H1 (cell line): ENCODE measurements around the gene CD63. TPM values are rescaled to one million over a fixed set of nuclear protein-coding genes. Genes with fewer than 3 reads are reported as not detected.

Experiments used
- CTCF ChIA-PET: fragments of 300-600 bp; sonication (Branson Sonifier 250); formaldehyde crosslinking; loops from one replicate; lab custom pipeline; 2021; ENCODE audit not compliant: partially characterized antibody; lab: Charles Lee
- POLR2A ChIA-PET: fragments of 300-600 bp; sonication (Branson Sonifier 250); formaldehyde crosslinking; loops from one replicate; lab custom pipeline; 2021; ENCODE audit warnings: inconsistent platforms; ENCODE audit not compliant: partially characterized antibody; lab: Charles Lee
- DNase-seq, 2 experiments: peaks; one replicate each; pipeline versions ENCODE4 v3.0.0 to v3.0.0-alpha.2; 2010 to 2022; ENCODE audit warnings: low spot score in 2 of 2, low read depth in 1 of 2, mixed read lengths in 1 of 2
- FAIRE-seq: peaks from 2 replicates; lab custom pipeline; 2011; peaks lifted over from hg19 to GRCh38; lab: Jason Lieb, UNC
- H2AFZ ChIP-seq: 2 replicates; pipeline ENCODE4 v1.8.1; 2012; ENCODE audit warnings: low read length, inconsistent platforms
- H2AK5ac ChIP-seq: 2 replicates; pipeline ENCODE4 v1.6.1; 2013; ENCODE audit warnings: low read depth, low read length
- H2BK120ac ChIP-seq: replicated peaks from 2 replicates; pipeline ENCODE3; 2013; ENCODE audit warnings: low read depth, low read length, inconsistent platforms
- H2BK12ac ChIP-seq: 2 replicates; pipeline ENCODE4 v1.6.1; 2013; ENCODE audit warnings: low read depth, low read length
- H2BK15ac ChIP-seq: 2 replicates; pipeline ENCODE4 v1.6.1; 2013; ENCODE audit warnings: low read length
- H2BK20ac ChIP-seq: 2 replicates; pipeline ENCODE4 v1.6.1; 2013; ENCODE audit warnings: low read length
- H2BK5ac ChIP-seq: 2 replicates; pipeline ENCODE4 v1.6.1; 2013; ENCODE audit warnings: low read depth, low read length
- H3K14ac ChIP-seq: 2 replicates; pipeline ENCODE4 v1.6.1; 2013; ENCODE audit warnings: inconsistent platforms; ENCODE audit not compliant: insufficient read length
- H3K18ac ChIP-seq: 2 replicates; pipeline ENCODE4 v1.6.1; 2013; ENCODE audit warnings: low read length; ENCODE audit errors: extremely low read depth
- H3K23ac ChIP-seq: 2 replicates; pipeline ENCODE4 v1.6.1; 2013; ENCODE audit warnings: inconsistent platforms; ENCODE audit not compliant: insufficient read length
- H3K23me2 ChIP-seq: 2 replicates; pipeline ENCODE4 v1.6.1; 2013; ENCODE audit warnings: low read depth, low read length
- H3K27ac ChIP-seq: 2 replicates; pipeline ENCODE4 v1.6.1; 2011; ENCODE audit warnings: low read depth, low read length, inconsistent platforms
- H3K27me3 ChIP-seq, 4 experiments: replicated peaks in 1 of 4; 1 replicate in 1 of 4; 2 replicates in 3 of 4; pipeline versions ENCODE4 v1.6.1 to v1.8.1; 2011 to 2013; ENCODE audit warnings: low read length in 3 of 4, mild to moderate bottlenecking in 3 of 4, inconsistent platforms in 2 of 4, mixed read lengths in 2 of 4, moderate library complexity in 1 of 4; ENCODE audit not compliant: control insufficient read depth in 3 of 4, insufficient read depth in 3 of 4; ENCODE audit errors: extremely low read depth in 1 of 4
- H3K36me3 ChIP-seq, 4 experiments: 2 replicates each; pipeline versions ENCODE4 v1.6.1 to v1.8.1; 2011 to 2013; ENCODE audit warnings: mild to moderate bottlenecking in 4 of 4, low read length in 3 of 4, moderate library complexity in 2 of 4, control low read depth in 1 of 4, inconsistent platforms in 1 of 4; ENCODE audit not compliant: insufficient read depth in 4 of 4, control insufficient read depth in 2 of 4
- H3K4ac ChIP-seq: replicated peaks from 2 replicates; pipeline ENCODE3; 2013; ENCODE audit warnings: low read length, low read depth, mixed read lengths, inconsistent platforms; ENCODE audit not compliant: insufficient read length
- H3K4me1 ChIP-seq, 4 experiments: replicated peaks in 1 of 4; 1 replicate in 1 of 4; 2 replicates in 3 of 4; pipeline versions ENCODE4 v1.6.1 to v1.8.1; 2011 to 2013; ENCODE audit warnings: low read length in 3 of 4, inconsistent platforms in 2 of 4, mixed read lengths in 1 of 4; ENCODE audit not compliant: insufficient read depth in 4 of 4, control insufficient read depth in 3 of 4
- H3K4me2 ChIP-seq, 2 experiments: 2 replicates each; pipeline versions ENCODE4 v1.6.1 to v1.8.1; 2011 to 2013; ENCODE audit warnings: low read depth in 2 of 2, low read length in 2 of 2, control low read depth in 1 of 2, inconsistent platforms in 1 of 2, mild to moderate bottlenecking in 1 of 2; ENCODE audit not compliant: insufficient read depth in 1 of 2
- H3K4me3 ChIP-seq, 4 experiments: fragments of 200-600, 300-600 bp in 1 of 4; sonication (generic), shearing (Covaris generic), sonication (Bioruptor Twin) in 1 of 4; 2 replicates each; pipeline versions ENCODE4 v1.5.1 to v1.8.1; 2011 to 2016; ENCODE audit warnings: low read length in 4 of 4, low read depth in 3 of 4, control low read depth in 2 of 4, inconsistent platforms in 2 of 4, mild to moderate bottlenecking in 2 of 4, mixed read lengths in 1 of 4, moderate library complexity in 1 of 4; ENCODE audit not compliant: insufficient read depth in 2 of 4; ENCODE audit errors: extremely low read depth in 1 of 4
- H3K56ac ChIP-seq: replicated peaks from 2 replicates; pipeline ENCODE3; 2013; ENCODE audit warnings: low read depth, mild to moderate bottlenecking, mixed read lengths, low read length, inconsistent platforms; ENCODE audit not compliant: insufficient read length
- H3K79me1 ChIP-seq: 2 replicates; pipeline ENCODE4 v1.6.1; 2013; ENCODE audit warnings: low read depth, low read length, control low read depth
- H3K79me2 ChIP-seq, 2 experiments: 2 replicates each; pipeline versions ENCODE4 v1.6.1 to v1.8.1; 2012 to 2013; ENCODE audit warnings: low read length in 2 of 2, mild to moderate bottlenecking in 2 of 2, inconsistent platforms in 1 of 2; ENCODE audit not compliant: insufficient read depth in 2 of 2, control insufficient read depth in 1 of 2
- H3K9ac ChIP-seq, 4 experiments: replicated peaks in 1 of 4; 1 replicate in 1 of 4; 2 replicates in 3 of 4; pipeline versions ENCODE4 v1.6.1 to v1.8.1; 2011 to 2013; ENCODE audit warnings: low read depth in 3 of 4, low read length in 3 of 4, control low read depth in 2 of 4, mild to moderate bottlenecking in 2 of 4, moderate library complexity in 2 of 4, inconsistent platforms in 1 of 4; ENCODE audit errors: extremely low read depth in 1 of 4
- H3K9me3 ChIP-seq, 2 experiments: 2 replicates each; pipeline versions ENCODE4 v1.6.1 to v1.8.1; 2012 to 2013; ENCODE audit warnings: mild to moderate bottlenecking in 2 of 2, moderate library complexity in 2 of 2, control low read depth in 1 of 2, inconsistent platforms in 1 of 2, low read depth in 1 of 2, low read length in 1 of 2, mixed read lengths in 1 of 2; ENCODE audit not compliant: insufficient read depth in 2 of 2
- H4K20me1 ChIP-seq, 2 experiments: replicated peaks in 1 of 2; 2 replicates each; pipeline versions ENCODE3 to v1.8.1; 2011 to 2013; ENCODE audit warnings: inconsistent platforms in 2 of 2, low read length in 2 of 2, mild to moderate bottlenecking in 1 of 2; ENCODE audit not compliant: insufficient read depth in 2 of 2, control insufficient read depth in 1 of 2
- H4K5ac ChIP-seq: 2 replicates; pipeline ENCODE4 v1.6.1; 2013; ENCODE audit warnings: low read length, low read depth, mixed read lengths, inconsistent platforms; ENCODE audit not compliant: insufficient read length
- H4K8ac ChIP-seq: 2 replicates; pipeline ENCODE4 v1.8.0; 2013; ENCODE audit warnings: mild to moderate bottlenecking, moderate library complexity, low read length, inconsistent platforms; ENCODE audit not compliant: insufficient read depth; ENCODE audit errors: extremely low read depth
- H4K91ac ChIP-seq: replicated peaks from 2 replicates; pipeline ENCODE3; 2013; ENCODE audit warnings: low read length, mixed read lengths, inconsistent platforms; ENCODE audit not compliant: insufficient read length
- BCL11A ChIP-seq, 2 experiments: IDR thresholded peaks; one replicate each; pipeline ENCODE4 v1.6.1; 2011; ENCODE audit warnings: low read depth in 2 of 2, low read length in 2 of 2, mild to moderate bottlenecking in 2 of 2
- CBX8 ChIP-seq: fragments of 300-800, 300-1000 bp; sonication (generic); IDR thresholded peaks from 2 replicates; pipeline ENCODE4 v1.7.1; 2016; ENCODE audit warnings: low read depth, low read length, borderline replicate concordance
- NRF1 ChIP-seq: IDR thresholded peaks from 2 replicates; pipeline ENCODE4 v1.6.1; 2011; ENCODE audit warnings: mild to moderate bottlenecking, low read depth, low read length, improper control_type of control experiment
- WGBS, 2 experiments: shearing (Covaris generic) in 1 of 2; methylation state at CpG; one replicate each; pipeline versions ENCODE4 v1.1.6 to v1.1.7; 2013 to 2015; ENCODE audit warnings: low lambda C conversion rate in 2 of 2, mixed read lengths in 2 of 2, inconsistent platforms in 1 of 2, low coverage in 1 of 2, missing lambda C conversion rate in 1 of 2; ENCODE audit not compliant: insufficient replicate concordance in 2 of 2, insufficient coverage in 1 of 2, insufficient read length in 1 of 2; ENCODE audit errors: extremely low coverage in 1 of 2, missing lambda C conversion rate in 1 of 2; 5-methylcytosine and 5-hydroxymethylcytosine counted together
- polyA plus RNA-seq, 7 experiments: library from polyadenylated mRNA; depleted of rRNA in 3 of 7; stranded (reverse) in 5 of 7; unstranded in 2 of 7; fragments of >200 nt in 5 of 7; fragments of 200-250 nt in 2 of 7; gene quantifications; 1 replicate in 5 of 7; 2 replicates in 1 of 7; 4 replicates in 1 of 7; pipeline versions ENCODE4 v1.2.1 to v1.2.3, GENCODE V29; 2011 to 2013; ENCODE audit warnings: missing spikeins in 2 of 7, mixed read lengths in 2 of 7
- total RNA-seq: library from RNA; stranded (reverse); fragmentation: NEBNext Ultra II Directional; extraction: Animal tissue kit (Norgen Biotek cat#: 25700); gene quantifications from 2 replicates; pipeline ENCODE4 v1.2.1, GENCODE V29; 2021
- TF ChIP-seq, protein P1 (sequence below): IDR thresholded peaks from 2 replicates; pipeline ENCODE4 v1.6.1; 2011; ENCODE audit warnings: low read depth, mild to moderate bottlenecking, low read length; ENCODE audit not compliant: insufficient read depth

Gene CD63
- total and polyA plus RNA-seq, 2 of the 8 experiments (the other 6 are each of a cell fraction or from before 2014, with no cell fraction given), result 440 to 526 TPM

GRCh38 chr12:55692631-55693322 is 36.0 kb downstream of the CD63 start:
- WGBS, 2 experiments, result 88% methylated on average over 12 of the region's 12 CpGs; no CpG with 5 or more reads in 1 of the 2 experiments
- Histone ChIP-seq H2BK12ac (no peak overlapping the region), H4K5ac (no peak overlapping the region), H3K4ac (no peak overlapping the region), H2BK20ac (no peak overlapping the region), H3K56ac (no peak overlapping the region), H3K4me3 (no peak overlapping the region), H3K18ac (no peak overlapping the region), H3K4me1 (no peaks in the 10 kb centered on the region), H2AFZ (no peak overlapping the region), H3K9ac (no peak overlapping the region), H2BK15ac (no peak overlapping the region), H2BK5ac (no peak overlapping the region), H3K36me3 (peaks cover 7 to 54% (median 17%) of the 10 kb centered on the region in 4 experiments), H4K91ac (no peak overlapping the region), H2BK120ac (no peak overlapping the region), H4K20me1 (peaks cover 0 to 2% of the 10 kb centered on the region in 2 experiments), H3K14ac (no peak overlapping the region), H4K8ac (no peak overlapping the region), H2AK5ac (no peak overlapping the region), H3K23me2 (no peaks in the 10 kb centered on the region), H3K79me1 (no peaks in the 10 kb centered on the region; the same call in 1 of the 2 replicates), H3K27ac (no peak overlapping the region), H3K23ac (no peak overlapping the region), H3K9me3 (no peaks in the 10 kb centered on the region), H3K4me2 (no peak overlapping the region), H3K27me3 (no peaks in the 10 kb centered on the region), H3K79me2 (no peaks in the 10 kb centered on the region)
- ChIA-PET POLR2A (interaction anchor here (1.1 to 1.4 kb wide), 3 partner anchors 8 to 11 kb away, joined by 3 to 4 read pairs (median 4); a partner anchor contains a TSS), CTCF (interaction anchor here (1.0 to 2.2 kb wide), 4 partner anchors 11 to 37 kb away, joined by 4 to 9 read pairs (median 5); a partner anchor contains a TSS)
- TF ChIP-seq CBX8, result no peak
- no peak for TF ChIP-seq BCL11A (IDR thresholded peaks at IDR 0.05; ENCODE audit: low read depth in 2 of 2, low read length in 2 of 2)
- no peak for TF ChIP-seq NRF1
- TF ChIP-seq, protein P1, sequence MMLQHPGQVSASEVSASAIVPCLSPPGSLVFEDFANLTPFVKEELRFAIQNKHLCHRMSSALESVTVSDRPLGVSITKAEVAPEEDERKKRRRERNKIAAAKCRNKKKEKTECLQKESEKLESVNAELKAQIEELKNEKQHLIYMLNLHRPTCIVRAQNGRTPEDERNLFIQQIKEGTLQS, result no peak
- DNase-seq, result no peak
- FAIRE-seq, result no peak
